ENCODE data around the gene CDH13.

CDH13 gene

GRCh38 chr16:82621781-82622180, 5.0 kb upstream of the CDH13 start:
- Histone ChIP-seq H3K9me3 (replicated peaks in 1 of 11) (no peaks in the 10 kb centered on the region), H4K20me1 (no peaks in the 10 kb centered on the region), H3K4me1 (peaks cover 0 to 10% (median 0%) of the 10 kb centered on the region in 10 experiments; a peak in 7 of 20 replicates), H3K9ac (no peak overlapping the region), H3K4me2 (no peak overlapping the region), H3K36me3 (no peaks in the 10 kb centered on the region), H3K27ac (no peak overlapping the region), H3K4me3 (no peak overlapping the region), H3K27me3 (no peaks in the 10 kb centered on the region)
- TF ChIP-seq Cebpa-rat (IDR thresholded peaks at IDR 0.05) = no peak

DNA sequence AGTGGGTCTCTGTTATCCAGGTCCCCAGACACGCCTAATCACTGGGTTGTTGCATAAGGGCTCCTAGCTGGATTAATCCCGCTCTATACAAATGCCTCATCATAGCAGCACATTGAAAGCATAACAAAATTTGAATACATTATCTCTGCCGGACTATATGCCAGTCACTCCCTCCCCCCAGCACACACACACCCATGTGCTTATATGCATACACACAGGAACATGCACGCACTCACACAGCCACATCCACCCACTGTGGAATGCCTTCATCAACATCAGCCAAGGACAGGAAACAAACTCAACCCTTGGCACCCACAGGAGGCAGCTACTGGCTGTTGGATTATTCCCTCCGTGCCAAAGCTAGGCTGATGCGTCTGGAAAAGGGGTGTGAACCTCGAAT, 3.5 kb upstream of the CDH13 start:
- H3K9ac ChIP-seq = no peak overlapping the region
- TF ChIP-seq Cebpa-rat (IDR thresholded peaks at IDR 0.05) = no peak
- H3K4me3 ChIP-seq = no peak overlapping the region
- no peaks in the 10 kb centered on the region for H3K27me3 ChIP-seq
- no peaks in the 10 kb centered on the region for H4K20me1 ChIP-seq
- no peaks in the 10 kb centered on the region for H3K36me3 ChIP-seq
- peak overlapping the region in 1 of 11 experiments; percentile 30; a peak in 1 of 22 replicates for H3K4me2 ChIP-seq
- H3K9me3 ChIP-seq (replicated peaks in 1 of 11) = peaks cover 0 to 8% (median 0%) of the 10 kb centered on the region in 11 experiments; a peak in 1 of 22 replicates
- H3K4me1 ChIP-seq = peaks cover 0 to 10% (median 0%) of the 10 kb centered on the region in 10 experiments; a peak in 7 of 20 replicates
- no peak overlapping the region for H3K27ac ChIP-seq

- Histone ChIP-seq H3K9me3 (replicated peaks in 1 of 11) (peaks cover 0 to 8% (median 0%) of the 10 kb centered on the region in 11 experiments; a peak in 1 of 22 replicates), H3K36me3 (no peaks in the 10 kb centered on the region), H3K27me3 (no peaks in the 10 kb centered on the region), H3K4me3 (no peak overlapping the region), H3K9ac (no peak overlapping the region), H4K20me1 (no peaks in the 10 kb centered on the region), H3K4me1 (peaks cover 0 to 10% (median 0%) of the 10 kb centered on the region in 10 experiments; a peak in 7 of 20 replicates), H3K4me2 (no peak overlapping the region), H3K27ac (no peak overlapping the region)
- no peak for TF ChIP-seq Cebpa-rat (IDR thresholded peaks at IDR 0.05)
These were observed 1.5 kb upstream of the CDH13 start for GRCh38 chr16:82625066-82625968.

DNA sequence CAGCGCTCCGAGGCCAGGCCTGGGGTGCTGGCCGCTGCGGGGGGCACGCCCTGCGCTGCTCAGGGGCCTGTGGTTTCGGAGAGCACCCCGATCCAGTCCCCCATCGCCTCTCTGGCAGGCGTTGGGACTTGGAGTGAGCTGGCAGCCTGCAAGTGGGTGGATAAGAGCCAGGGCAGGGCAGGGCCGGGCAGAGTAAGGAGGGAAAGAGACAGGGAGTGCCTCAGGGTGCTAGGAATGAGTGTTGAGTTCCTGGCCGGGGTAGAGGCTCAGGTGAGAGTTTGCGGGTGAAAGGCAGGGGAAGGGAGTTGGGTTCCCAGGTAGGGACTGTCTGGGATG, 1.3 kb downstream of the CDH13 start:
- TF ChIP-seq Cebpa-rat (IDR thresholded peaks at IDR 0.05) = no peak
- no peaks in the 10 kb centered on the region for H3K36me3 ChIP-seq
- no peak overlapping the region for H3K9ac ChIP-seq
- H3K4me2 ChIP-seq = no peak overlapping the region
- H3K9me3 ChIP-seq (replicated peaks in 1 of 11) = peaks cover 0 to 8% (median 0%) of the 10 kb centered on the region in 11 experiments; a peak in 1 of 22 replicates
- H3K4me3 ChIP-seq = no peak overlapping the region
- H3K4me1 ChIP-seq = 0 out of 20 replicates have a peak, but pooled peaks cover 0 to under 1% (median 0%) of the 10 kb centered on the region in 10 experiments
- no peaks in the 10 kb centered on the region for H3K27me3 ChIP-seq
- H4K20me1 ChIP-seq = no peaks in the 10 kb centered on the region; a peak in 1 of 22 replicates
- no peak overlapping the region for H3K27ac ChIP-seq

DNA sequence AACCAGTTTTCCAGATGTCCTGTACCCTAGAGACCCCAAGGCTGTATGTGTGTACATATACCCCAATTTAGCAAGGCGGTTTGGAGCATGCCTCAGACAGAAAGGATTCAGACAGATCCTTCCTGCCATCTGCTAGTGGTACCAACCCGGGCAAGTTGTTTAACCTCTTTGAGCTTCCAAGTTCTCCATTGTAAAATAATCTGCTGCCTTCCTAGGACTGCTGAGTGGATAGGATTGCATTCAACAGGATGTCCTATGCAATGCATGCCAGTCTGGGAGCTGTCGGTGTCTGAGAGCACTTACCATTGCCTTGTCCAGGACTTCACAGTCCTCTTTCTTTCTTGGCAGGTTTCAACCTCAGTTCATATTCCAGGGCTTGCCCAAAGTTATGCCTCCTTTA, 1.9 kb downstream of the CDH13 start:
- peaks cover 0 to 8% (median 0%) of the 10 kb centered on the region in 11 experiments; a peak in 1 of 22 replicates for H3K9me3 ChIP-seq (replicated peaks in 1 of 11)
- no peak overlapping the region for H3K4me3 ChIP-seq
- H3K9ac ChIP-seq = no peak overlapping the region
- no peaks in the 10 kb centered on the region for H3K4me1 ChIP-seq
- no peaks in the 10 kb centered on the region for H3K27me3 ChIP-seq
- TF ChIP-seq Cebpa-rat (IDR thresholded peaks at IDR 0.05) = no peak
- H4K20me1 ChIP-seq = no peaks in the 10 kb centered on the region; a peak in 1 of 22 replicates
- H3K4me2 ChIP-seq = no peak overlapping the region
- H3K36me3 ChIP-seq = no peaks in the 10 kb centered on the region
- no peak overlapping the region for H3K27ac ChIP-seq

DNA sequence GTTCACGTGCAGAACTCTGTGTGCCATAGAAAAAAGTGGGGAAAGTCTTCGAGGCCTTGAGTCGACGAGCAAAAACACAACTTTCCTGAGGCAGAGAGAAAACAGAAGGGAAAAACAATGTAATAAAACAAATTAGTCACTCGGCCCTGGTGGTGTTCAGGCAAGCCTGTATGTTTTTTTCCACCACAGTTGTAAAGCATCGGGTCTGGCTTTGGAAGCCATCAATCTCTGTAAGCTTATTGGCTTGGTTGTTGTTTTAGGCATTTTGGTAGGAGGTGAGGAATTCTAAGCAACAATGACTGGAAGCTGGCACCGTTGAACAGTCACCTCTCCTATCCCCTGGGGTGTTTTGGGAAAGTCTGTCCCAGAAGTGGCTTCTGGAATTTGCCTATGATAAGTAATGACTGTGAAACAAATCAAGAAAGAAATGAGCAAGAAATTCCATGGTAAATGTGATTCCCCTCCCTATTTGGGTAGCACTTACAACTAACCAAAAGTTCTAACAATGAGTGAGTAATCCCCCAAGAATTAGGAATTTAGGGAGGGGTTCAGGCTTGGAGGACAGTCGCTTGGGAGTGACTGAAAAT, 2.8 kb downstream of the CDH13 start:
- TF ChIP-seq Cebpa-rat (IDR thresholded peaks at IDR 0.05) = no peak
- H3K9ac ChIP-seq = no peak overlapping the region
- no peak overlapping the region for H3K4me3 ChIP-seq

DNA sequence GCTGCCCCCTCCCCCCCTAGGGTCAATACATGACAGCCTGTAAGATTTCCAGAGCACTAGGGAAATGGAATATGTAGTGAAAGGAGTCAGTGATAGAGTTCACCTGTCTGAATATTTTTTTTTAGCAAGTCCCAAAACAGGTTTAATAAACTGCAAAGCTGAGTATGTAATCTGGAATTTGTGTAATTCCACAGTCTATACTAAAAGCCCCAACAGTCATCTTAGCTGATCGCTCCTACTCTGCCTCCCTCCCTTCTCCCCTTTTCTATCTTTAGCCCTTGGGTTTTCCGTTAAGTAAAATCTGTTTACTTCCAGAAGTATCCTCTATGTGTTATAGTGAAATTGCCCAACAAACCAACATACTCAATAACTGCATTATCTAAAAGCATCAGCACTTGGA, 3.5 kb downstream of the CDH13 start:
- no peaks in the 10 kb centered on the region; a peak in 1 of 22 replicates for H4K20me1 ChIP-seq
- peaks cover 0 to 8% (median 0%) of the 10 kb centered on the region in 11 experiments; a peak in 1 of 22 replicates for H3K9me3 ChIP-seq (replicated peaks in 1 of 11)
- no peaks in the 10 kb centered on the region for H3K27me3 ChIP-seq
- no peaks in the 10 kb centered on the region for H3K36me3 ChIP-seq
- no peaks in the 10 kb centered on the region for H3K4me1 ChIP-seq
- no peak overlapping the region for H3K4me3 ChIP-seq
- no peak for TF ChIP-seq Cebpa-rat (IDR thresholded peaks at IDR 0.05)
- no peak overlapping the region for H3K9ac ChIP-seq
- H3K27ac ChIP-seq = no peak overlapping the region
- H3K4me2 ChIP-seq = no peak overlapping the region

More for the DNA sequence above, 2.8 kb downstream of the CDH13 start:
- H3K9me3 ChIP-seq (replicated peaks in 1 of 11) = peaks cover 0 to 8% (median 0%) of the 10 kb centered on the region in 11 experiments; a peak in 1 of 22 replicates
- H3K4me1 ChIP-seq = no peaks in the 10 kb centered on the region
- H3K36me3 ChIP-seq = no peaks in the 10 kb centered on the region
- no peak overlapping the region for H3K4me2 ChIP-seq
- no peaks in the 10 kb centered on the region; a peak in 1 of 22 replicates for H4K20me1 ChIP-seq
- no peaks in the 10 kb centered on the region for H3K27me3 ChIP-seq
- H3K27ac ChIP-seq = no peak overlapping the region

GRCh38 chr16:82630688-82631087, 3.9 kb downstream of the CDH13 start:
- H3K9me3 ChIP-seq (replicated peaks in 1 of 11) = peaks cover 0 to 8% (median 0%) of the 10 kb centered on the region in 11 experiments; a peak in 1 of 22 replicates
- H3K36me3 ChIP-seq = no peaks in the 10 kb centered on the region
- H3K4me3 ChIP-seq = no peak overlapping the region
- H3K27me3 ChIP-seq = no peaks in the 10 kb centered on the region
- TF ChIP-seq Cebpa-rat (IDR thresholded peaks at IDR 0.05) = no peak
- H3K27ac ChIP-seq = no peak overlapping the region
- H3K9ac ChIP-seq = no peak overlapping the region
- no peak overlapping the region for H3K4me2 ChIP-seq
- no peaks in the 10 kb centered on the region for H3K4me1 ChIP-seq
- H4K20me1 ChIP-seq = no peaks in the 10 kb centered on the region; a peak in 1 of 22 replicates

Measured in BLaER1 treated with 17β-estradiol and CSF1 and Interleukin-3, amounts not matched to agents 10 nM and 100 nM (cell line).